ENCODE data around the gene PDLIM1. TPM values are rescaled to one million over a fixed set of nuclear protein-coding genes. Genes with fewer than 3 reads are reported as not detected.

The PDLIM1 gene
- total and polyA plus RNA-seq, 9 of the 15 experiments (the other 6 are each of a cell fraction or from before 2014, with no cell fraction given) = 19.8 to 164 (median 39.1) TPM

DNA sequence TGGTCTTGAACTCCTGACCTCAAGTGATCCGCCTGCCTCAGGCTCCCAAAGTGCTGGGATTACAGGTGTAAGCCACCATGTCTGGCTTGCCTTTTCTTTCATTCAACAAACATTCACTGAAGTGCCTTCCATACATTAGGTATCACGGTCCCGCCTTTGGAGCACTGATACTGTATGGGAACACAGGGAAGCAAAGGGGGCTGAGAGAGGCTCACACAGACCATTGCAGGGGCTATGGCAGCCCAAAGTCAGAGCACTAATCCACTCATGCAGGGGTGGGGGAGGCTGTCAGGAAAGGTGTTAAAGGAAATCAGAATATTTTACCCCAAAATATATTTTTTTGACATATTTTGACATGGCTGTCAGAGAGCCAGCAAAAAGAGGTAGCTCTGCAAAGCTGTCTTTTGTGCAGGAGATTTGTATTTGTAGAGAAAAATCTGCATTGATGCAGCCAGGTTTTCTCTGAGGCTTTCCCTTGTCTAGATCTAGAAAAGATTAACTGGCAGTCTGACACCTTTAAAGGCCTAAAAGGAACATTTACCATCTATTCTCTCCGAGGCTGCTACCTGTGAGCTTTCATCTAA lies 42.0 kb upstream of the PDLIM1 start:
- no peak for TF ChIP-seq HDAC1 (IDR thresholded peaks at IDR 0.05)
- no peak for TF ChIP-seq GTF2A2 (tag; IDR thresholded peaks at IDR 0.05)
- TF ChIP-seq SAFB2 (IDR thresholded peaks at IDR 0.05; ENCODE audit: borderline replicate concordance, low read depth, low read length, severe bottlenecking) = no peak
- no peak for TF ChIP-seq EP400 (IDR thresholded peaks at IDR 0.05)
- TF ChIP-seq GABPB2 (CRISPR knock-in tag; conservative IDR thresholded peaks at IDR 0.05) = no peak
- TF ChIP-seq, protein P1, sequence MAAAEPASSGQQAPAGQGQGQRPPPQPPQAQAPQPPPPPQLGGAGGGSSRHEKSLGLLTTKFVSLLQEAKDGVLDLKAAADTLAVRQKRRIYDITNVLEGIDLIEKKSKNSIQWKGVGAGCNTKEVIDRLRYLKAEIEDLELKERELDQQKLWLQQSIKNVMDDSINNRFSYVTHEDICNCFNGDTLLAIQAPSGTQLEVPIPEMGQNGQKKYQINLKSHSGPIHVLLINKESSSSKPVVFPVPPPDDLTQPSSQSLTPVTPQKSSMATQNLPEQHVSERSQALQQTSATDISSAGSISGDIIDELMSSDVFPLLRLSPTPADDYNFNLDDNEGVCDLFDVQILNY (CRISPR knock-in tag; IDR thresholded peaks at IDR 0.05) = no peak
- TF ChIP-seq, protein P2, sequence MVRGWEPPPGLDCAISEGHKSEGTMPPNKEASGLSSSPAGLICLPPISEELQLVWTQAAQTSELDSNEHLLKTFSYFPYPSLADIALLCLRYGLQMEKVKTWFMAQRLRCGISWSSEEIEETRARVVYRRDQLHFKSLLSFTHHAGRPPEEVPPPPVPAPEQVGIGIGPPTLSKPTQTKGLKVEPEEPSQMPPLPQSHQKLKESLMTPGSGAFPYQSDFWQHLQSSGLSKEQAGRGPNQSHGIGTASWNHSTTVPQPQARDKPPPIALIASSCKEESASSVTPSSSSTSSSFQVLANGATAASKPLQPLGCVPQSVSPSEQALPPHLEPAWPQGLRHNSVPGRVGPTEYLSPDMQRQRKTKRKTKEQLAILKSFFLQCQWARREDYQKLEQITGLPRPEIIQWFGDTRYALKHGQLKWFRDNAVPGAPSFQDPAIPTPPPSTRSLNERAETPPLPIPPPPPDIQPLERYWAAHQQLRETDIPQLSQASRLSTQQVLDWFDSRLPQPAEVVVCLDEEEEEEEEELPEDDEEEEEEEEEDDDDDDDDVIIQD (CRISPR knock-in tag; IDR thresholded peaks at IDR 0.05) = no peak
- TF ChIP-seq ZNF239 (CRISPR knock-in tag; IDR thresholded peaks at IDR 0.05) = no peak
- TF ChIP-seq, protein P3, sequence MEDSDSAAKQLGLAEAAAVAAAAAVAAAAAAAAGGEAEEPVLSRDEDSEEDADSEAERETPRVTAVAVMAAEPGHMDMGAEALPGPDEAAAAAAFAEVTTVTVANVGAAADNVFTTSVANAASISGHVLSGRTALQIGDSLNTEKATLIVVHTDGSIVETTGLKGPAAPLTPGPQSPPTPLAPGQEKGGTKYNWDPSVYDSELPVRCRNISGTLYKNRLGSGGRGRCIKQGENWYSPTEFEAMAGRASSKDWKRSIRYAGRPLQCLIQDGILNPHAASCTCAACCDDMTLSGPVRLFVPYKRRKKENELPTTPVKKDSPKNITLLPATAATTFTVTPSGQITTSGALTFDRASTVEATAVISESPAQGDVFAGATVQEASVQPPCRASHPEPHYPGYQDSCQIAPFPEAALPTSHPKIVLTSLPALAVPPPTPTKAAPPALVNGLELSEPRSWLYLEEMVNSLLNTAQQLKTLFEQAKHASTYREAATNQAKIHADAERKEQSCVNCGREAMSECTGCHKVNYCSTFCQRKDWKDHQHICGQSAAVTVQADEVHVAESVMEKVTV (CRISPR knock-in tag; IDR thresholded peaks at IDR 0.05) = no peak
- no peak for TF ChIP-seq ZNF347 (CRISPR knock-in tag; IDR thresholded peaks at IDR 0.05; ENCODE audit: low read depth)
- no peak for TF ChIP-seq ZFP30 (CRISPR knock-in tag; IDR thresholded peaks at IDR 0.05; ENCODE audit: borderline replicate concordance)
- BruUV-seq (replicated peaks) = no TSS peak
- Histone ChIP-seq H3K27ac (ENCODE audit: extremely low read depth, low read depth, low read length) (no peak overlapping the region), H3K9me3 (replicated peaks; ENCODE audit: control insufficient read depth, insufficient read depth, low read depth, low read length) (no peaks in the 10 kb centered on the region), H3K27me3 (ENCODE audit: control insufficient read depth in 2 of 2, insufficient read depth in 2 of 2, low read length in 2 of 2) (no peaks in the 10 kb centered on the region), H3K4me1 (replicated peaks in 1 of 2; ENCODE audit: control insufficient read depth in 2 of 2, insufficient read depth in 2 of 2, low read length in 2 of 2) (peaks cover 5 to 9% of the 10 kb centered on the region in 2 experiments; a peak in 4 of 5 replicates), H3K79me2 (ENCODE audit: control insufficient read depth, insufficient read depth, low read length) (no peaks in the 10 kb centered on the region), H3K9me1 (ENCODE audit: control insufficient read depth, insufficient read depth, low read length) (no peaks in the 10 kb centered on the region), H3K4me2 (ENCODE audit: insufficient read depth, low read length) (no peak overlapping the region), H2AFZ (ENCODE audit: low read depth, low read length) (no peak overlapping the region), H4K20me1 (replicated peaks; ENCODE audit: control insufficient read depth, insufficient read depth, low read length) (no peaks in the 10 kb centered on the region), H3K36me3 (ENCODE audit: control insufficient read depth, insufficient read depth, low read length) (no peaks in the 10 kb centered on the region), H3K9ac (ENCODE audit: insufficient read depth in 1 of 2, low read depth in 2 of 2, low read length in 2 of 2) (no peak overlapping the region), H3K4me3 (no peak overlapping the region)
- ChIA-PET CTCF (ENCODE audit: low intra/inter-chr PET ratio) (no interaction called here), POLR2A (interaction anchor here (0.7 to 1.0 kb wide), 2 partner anchors 9 to 144 kb away, joined by 3 read pairs; no protein-coding TSS in a partner anchor)
- in situ Hi-C loops (cut with MboI) (no loop called here), intact Hi-C loops (cut with micrococcal nuclease) (no loop called here)
- FAIRE-seq = no peak
- no peak for ATAC-seq
- no peak for DNase-seq (ENCODE audit: extremely low read depth in 1 of 4, low spot score in 3 of 4)
- 83% methylated on average over 3 of the region's 4 CpGs for WGBS (ENCODE audit: insufficient coverage, low coverage, missing lambda C conversion rate)

Measured in K562 (cell line).